Testis (tissue), 2 donors: ENCODE data around the gene TMEM42.

Experiments used
- POLR2A ChIP-seq: fragments of 450-650 bp; IDR thresholded peaks from one replicate; pipeline ENCODE4 v1.6.1; 2017; ENCODE audit warnings: antibody characterized with exemption, mild to moderate bottlenecking, moderate library complexity
- TF ChIP-seq, protein P1 (sequence below), 3 experiments: fragments of 450-650 bp in 2 of 3; fragments of 200-600 bp in 1 of 3; sonication (generic) in 1 of 3; IDR thresholded peaks; one replicate each; pipeline ENCODE4 v1.5.1; 2016 to 2019; ENCODE audit warnings: antibody characterized with exemption in 3 of 3, mild to moderate bottlenecking in 2 of 3, moderate library complexity in 1 of 3

GRCh38 chr3:44914936-44915335 is 53.2 kb downstream of the TMEM42 start:
- no peak for TF ChIP-seq POLR2A
- TF ChIP-seq, protein P1, sequence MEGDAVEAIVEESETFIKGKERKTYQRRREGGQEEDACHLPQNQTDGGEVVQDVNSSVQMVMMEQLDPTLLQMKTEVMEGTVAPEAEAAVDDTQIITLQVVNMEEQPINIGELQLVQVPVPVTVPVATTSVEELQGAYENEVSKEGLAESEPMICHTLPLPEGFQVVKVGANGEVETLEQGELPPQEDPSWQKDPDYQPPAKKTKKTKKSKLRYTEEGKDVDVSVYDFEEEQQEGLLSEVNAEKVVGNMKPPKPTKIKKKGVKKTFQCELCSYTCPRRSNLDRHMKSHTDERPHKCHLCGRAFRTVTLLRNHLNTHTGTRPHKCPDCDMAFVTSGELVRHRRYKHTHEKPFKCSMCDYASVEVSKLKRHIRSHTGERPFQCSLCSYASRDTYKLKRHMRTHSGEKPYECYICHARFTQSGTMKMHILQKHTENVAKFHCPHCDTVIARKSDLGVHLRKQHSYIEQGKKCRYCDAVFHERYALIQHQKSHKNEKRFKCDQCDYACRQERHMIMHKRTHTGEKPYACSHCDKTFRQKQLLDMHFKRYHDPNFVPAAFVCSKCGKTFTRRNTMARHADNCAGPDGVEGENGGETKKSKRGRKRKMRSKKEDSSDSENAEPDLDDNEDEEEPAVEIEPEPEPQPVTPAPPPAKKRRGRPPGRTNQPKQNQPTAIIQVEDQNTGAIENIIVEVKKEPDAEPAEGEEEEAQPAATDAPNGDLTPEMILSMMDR (IDR thresholded peaks at IDR 0.05): peak in 1 of 3 experiments; percentile 30
